EH (cell line): ENCODE results near the gene PRSS38.
"Not testable (repeated sequence)": the region's sequence is repeated elsewhere in the genome, so short reads cannot be mapped to it uniquely, and the experiment has no call there.

Experiments
- DNase-seq: peaks from one replicate; pipeline ENCODE4 v3.0.0-alpha.2; 2015; ENCODE audit warnings: low read depth

Gene PRSS38

DNA sequence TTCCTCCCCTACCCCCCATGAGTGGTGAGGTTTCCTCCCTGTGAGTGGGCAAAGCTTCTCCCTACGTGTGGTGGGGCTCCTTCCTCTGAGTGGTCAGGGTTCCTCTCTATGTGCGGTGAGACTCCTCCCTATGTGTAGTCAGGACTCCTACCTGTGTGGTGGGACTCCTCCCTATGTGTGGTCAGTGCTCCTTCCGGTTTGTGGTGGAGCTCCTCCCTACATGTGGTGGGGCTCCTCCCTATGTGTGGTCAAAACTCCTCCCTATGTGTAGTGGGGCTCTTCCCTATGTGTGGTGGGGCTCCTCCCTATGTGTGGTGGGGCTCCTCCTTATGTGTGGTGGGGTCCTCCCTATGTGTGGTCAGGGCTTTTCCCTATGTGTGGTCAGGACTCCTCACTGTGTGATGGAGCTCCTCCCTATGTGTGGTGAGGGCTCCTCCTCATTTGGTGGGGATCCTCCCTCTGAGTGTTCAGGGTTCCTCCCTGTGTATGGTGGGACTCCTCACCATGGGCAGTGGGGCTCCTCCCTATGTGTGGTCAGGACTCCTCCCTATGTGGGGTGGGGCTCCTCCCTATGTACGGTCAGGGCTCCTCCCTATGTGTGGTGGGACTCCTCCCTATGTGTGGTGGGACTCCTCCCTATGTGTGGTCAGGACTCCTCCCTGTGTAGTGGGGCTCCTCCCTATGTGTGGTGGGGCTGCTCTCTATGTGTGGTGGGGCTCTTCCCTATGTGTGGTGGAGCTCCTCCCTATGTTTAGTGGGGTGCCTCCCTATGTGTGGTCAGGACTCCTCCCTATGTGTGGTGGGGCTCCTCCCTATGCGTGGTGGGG is 29.1 kb downstream of the PRSS38 start:
- no peak for DNase-seq

DNA sequence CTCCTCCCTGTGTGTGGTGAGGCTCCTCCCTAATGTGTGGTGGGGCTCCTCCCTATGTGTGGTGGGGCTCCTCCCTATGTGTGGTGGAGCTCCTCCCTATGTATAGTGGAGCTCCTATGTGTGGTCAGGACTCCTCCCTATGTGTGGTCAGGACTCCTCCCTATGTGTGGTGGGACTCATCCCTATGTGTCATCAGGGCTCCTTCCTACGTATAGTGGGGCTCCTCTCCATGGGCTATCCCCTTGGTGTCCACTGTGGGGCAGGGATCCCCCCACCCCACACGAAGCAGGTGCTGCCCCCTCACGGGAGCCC is 29.6 kb downstream of the PRSS38 start:
- DNase-seq: no peak

DNA sequence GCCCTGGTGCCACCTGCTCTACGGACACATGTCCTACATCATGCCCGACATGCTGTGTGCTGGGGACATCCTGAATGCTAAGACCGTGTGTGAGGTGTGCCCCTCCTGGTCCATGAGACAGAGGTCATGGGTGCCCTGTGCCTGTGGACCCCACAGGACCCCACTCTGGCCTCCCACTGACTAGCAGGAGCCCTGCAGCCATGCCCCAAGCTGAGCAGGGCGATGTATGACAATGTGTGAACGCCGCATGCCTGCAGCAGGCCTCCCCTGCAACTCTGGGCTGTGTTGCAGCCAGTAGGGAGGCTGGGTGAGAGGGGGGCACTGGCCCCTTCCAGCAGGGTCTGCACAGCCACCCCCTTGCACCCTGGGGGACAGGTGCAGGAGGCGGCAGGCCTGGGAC is 30.0 kb downstream of the PRSS38 start:
- no peak for DNase-seq

DNA sequence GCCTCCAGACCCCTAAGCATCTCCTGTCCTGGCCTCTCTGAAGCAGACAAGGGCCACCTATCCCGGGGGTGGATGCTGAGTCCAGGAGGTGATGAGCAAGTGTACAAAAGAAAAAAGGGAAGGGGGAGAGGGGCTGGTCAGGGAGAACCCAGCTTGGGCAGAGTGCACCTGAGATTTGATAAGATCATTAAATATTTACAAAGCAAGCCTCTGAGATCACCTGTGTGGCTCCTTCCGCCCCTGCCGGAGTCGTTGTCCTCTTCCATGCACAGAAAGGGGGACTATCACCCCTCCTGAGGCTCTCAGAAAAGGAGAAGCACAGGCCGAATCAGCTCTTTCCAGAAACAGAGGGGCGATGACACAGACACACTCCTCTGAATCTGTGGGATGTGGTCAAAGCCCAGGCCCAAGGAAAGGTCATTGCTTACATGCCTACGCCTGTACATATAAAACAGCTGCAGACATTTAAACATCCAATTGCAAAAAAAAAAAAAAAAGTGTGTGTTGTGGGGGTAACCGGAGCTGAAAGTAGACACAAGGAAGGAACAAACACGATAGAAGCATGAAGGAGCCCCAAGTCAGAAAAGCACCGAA is 30.9 kb downstream of the PRSS38 start:
- no peak for DNase-seq

DNA sequence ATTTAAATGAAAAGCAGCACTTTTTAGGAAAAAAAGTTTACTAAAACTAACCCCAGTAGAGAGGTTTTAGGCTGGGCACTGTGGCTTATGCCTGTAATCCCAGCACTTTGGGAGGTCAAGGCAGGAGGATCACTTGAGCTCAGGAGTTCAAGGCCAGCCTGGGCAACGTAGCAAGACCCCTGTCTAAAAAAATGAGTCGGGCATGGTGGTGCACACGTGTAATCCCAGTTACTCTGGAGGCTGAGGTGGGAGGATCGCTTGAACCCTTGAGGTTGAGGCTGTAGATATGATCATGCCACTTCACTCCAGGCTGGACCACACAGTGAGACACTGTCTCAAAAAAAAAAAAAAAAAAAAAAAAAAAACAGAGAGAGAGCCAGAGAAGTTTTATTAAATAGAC is 31.6 kb downstream of the PRSS38 start:
- DNase-seq: not testable (repeated sequence)

DNA sequence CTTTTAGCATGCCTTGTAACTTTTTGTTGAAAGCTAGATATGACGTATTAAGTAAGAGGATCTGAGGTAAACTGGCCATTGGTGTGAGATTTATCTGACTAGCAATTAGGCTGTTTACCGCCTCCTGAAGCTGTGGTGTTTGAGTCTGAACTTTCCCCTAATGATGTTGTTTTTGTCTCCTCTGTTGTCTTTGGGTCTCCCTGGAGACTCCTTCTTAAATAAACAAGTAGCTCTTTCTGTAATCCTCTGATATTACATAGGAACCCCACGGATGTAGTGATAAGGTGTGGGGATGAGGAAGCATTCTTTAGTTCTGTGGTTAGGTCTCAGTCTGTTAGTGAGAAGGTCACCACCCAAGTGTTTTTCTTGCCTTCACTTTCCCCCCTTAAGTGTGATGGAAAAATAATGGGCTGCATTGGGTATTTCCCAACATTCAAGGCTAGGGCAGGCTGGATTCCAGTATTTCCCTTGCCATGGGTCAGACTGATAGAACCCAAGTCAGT is 33.0 kb downstream of the PRSS38 start:
- no peak for DNase-seq

DNA sequence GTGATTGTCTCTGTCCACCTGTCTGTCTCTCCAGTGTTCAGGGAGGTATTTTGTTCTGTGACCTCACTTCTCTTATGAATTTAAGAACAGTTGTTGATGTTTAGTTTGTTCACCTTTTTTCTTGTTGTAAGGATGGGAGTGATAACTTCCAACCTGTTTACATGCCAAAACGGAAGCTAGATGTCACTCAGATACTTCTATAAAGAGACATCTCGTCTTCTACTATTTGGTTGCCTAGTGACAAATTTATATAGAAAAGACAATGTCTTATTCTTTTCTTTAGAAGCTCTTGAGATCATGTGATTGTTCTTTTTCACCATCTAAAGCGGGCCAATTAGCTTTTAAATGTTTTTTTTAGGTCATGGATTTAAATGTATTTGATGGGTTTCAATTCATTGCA is 33.8 kb downstream of the PRSS38 start:
- no peak for DNase-seq

DNA sequence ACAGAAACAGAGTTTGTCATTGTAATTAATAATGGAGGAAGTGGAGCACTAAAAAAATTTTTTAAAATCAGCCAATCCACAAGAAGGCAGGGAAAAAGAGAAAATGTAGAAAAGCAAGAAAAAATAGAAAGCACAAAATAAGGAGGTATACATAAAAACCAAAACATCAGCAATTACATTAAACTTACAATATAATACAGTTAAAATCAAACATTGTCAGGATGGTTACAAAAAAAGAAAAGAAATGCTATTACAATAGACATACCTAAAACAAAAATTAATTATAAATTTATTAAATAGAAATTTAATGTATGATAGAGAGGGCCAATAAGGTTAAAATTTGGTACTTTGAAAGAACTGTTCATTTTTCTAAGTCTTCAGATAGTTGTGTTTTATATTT is 38.7 kb downstream of the PRSS38 start:
- DNase-seq: no peak

DNA sequence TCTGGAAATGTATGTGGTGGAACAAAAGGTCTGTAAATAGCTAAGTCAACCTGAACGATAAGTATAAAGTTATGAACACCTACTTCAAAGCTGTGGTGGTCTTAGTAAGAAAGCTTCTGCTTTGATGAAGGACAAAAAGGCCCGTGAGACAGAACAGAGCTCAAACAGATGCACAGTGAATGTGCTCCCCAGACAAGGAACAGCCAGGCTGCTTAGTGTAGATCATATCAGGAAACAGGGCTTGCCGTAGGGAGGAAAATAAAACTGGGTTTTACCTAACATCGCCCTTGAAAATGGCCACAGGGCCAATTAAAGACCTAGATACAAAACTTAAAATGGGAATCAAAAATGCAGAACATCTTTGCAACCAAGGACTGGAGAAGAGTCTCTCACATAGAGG is 40.2 kb downstream of the PRSS38 start:
- DNase-seq: no peak

DNA sequence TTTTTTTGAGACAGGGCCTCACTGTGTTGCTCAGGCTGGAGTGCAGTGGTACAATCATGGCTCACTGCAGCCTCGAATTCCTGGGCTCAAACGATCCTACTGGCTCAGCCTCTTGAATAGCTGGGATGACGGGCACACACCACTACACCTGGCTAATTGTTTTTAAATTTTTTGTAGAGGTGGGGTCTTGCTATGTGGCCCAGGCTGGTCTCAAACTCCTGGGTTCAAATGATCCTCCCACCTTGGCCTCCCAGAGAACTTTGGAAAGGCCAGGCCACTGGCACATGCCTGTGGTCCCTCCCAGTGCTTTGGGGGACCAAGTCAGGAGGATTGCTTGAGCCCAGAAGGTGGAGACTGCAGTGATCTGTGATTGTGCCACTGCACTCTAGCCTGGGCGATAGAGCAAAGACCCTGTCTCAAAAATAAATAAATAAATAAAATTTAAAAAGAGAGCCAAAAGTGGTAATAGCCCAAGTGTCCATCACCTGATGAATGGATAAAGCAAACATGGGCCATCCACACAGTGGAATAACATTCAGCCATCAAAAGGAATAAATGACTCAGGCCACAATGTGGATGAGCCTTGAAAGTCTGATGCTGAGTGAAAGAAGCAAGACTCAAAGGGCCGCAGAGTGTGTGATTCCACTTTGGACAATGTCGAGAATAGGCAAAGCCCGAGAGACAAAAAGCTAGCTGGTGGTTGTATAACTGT is 40.8 kb downstream of the PRSS38 start:
- no peak for DNase-seq

DNA sequence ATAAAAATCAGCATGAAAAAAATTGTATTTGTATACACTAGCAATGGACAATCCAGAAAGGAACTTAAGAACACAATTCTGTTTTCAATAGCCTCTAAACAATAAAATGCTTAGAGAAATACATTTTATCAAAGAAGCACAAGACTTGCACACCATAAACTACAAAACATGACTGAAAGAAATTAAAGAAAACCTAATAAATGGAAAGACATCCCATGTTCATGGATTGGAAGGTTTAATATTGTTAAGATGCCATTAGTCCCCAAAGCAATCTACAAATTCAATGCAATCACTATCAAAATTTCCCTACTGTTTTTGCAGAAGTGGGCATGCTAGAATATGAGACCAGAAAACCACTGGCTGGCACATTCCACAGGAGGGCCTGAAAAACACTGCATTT is 49.4 kb downstream of the PRSS38 start:
- DNase-seq: no peak

DNA sequence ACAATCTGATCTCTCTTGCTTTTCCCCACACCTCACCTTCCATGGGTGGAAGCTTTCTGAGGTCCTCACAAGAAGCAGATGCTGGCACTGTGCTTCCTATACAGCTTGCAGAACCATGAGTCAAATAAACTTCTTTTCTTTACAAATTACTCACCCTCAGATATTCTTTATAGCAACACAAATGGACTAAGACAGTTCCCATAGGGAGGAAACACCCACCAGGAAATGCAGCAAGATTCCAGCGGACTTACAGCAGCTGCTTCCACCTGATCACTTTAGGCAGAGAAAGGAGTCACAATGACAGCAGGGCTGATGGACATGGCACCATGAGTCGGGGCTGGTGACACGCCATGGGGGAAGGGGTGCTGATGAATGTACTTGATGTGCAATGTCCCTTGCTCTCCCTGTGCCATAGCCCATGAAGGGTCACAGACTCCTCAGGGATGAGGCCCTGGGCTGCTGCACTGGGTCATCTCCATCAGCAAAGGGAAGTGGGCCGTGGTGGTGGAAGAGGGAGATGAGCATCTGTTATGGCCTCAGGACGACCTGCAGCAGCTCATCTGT is 53.9 kb downstream of the PRSS38 start:
- DNase-seq: peak; percentile 59

DNA sequence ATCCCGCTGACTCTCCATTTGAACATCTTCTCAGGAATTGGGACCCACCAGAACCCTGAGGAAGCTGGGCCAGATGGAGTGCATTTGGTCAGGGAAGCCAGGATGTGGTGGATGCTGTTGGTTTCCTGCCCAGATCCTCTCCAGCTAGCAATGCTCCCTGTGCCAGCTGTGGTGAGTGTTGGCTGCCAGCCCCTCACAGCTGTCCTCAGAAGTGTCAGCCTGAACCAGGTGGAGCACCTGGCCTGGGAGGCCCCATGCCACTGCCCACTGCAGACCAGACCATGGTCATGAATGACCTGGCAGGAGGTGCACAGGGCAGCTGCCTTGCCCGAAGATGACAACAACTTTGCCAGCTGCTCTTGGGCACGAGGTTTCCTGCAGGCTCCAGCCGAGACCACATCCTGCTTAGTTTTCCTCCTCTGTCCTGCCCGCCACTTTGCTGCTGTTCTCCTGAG is 54.4 kb downstream of the PRSS38 start:
- peak; percentile 68 for DNase-seq

DNA sequence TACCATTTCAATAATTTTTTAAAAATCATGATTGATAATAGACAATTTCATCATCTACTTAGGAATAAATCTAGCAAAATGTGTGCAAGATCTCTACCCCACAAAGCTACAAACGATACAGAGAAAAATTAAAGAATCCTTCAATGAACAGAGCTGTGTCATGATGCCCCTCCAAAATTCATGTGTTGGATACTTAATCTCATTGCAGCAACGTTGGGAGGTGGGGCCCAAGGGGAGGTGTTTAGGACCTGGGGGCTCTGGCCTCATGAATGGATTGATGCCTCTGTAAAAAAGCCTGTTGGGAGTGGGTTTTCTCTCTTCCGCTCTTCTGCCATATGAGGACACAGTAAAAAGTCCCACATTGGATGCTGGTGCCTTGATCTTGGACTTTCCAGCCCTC is 54.9 kb downstream of the PRSS38 start:
- no peak for DNase-seq

DNA sequence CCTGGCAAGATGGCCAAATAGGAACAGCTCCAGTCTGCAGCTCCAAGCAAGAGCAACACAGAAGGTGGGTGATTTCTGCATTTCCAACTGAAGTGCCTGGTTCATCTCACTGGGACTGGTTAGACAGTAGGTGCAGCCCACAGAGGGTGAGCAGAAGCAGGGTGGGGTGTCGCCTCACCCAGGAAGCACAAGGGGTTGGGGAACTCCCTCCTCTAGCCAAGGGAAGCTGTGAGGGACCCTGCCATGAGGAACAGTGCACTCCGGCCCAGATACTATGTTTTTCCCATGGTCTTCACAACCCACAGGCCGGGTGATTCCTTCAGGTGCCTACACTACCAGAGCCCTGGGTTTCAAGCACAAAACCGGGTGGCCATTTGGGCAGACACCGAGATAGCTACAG is 56.4 kb downstream of the PRSS38 start:
- not testable (repeated sequence) for DNase-seq

DNA sequence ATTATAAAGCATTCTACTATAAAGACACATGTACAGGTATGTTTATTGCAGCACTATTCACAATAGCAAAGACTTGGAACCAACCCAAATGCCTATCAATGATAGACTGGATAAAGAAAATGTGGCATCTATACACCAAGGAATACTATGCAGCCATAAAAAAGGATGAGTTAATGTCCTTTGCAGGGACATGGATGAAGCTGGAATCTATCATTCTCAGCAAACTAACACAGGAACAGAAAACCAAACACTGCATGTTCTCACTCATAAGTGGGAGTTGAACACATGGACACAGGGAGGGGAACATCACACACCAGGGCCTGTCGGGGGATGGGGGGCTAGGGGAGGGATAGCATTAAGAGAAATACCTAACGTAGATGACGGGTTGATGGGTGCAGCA is 62.3 kb downstream of the PRSS38 start:
- not testable (repeated sequence) for DNase-seq

DNA sequence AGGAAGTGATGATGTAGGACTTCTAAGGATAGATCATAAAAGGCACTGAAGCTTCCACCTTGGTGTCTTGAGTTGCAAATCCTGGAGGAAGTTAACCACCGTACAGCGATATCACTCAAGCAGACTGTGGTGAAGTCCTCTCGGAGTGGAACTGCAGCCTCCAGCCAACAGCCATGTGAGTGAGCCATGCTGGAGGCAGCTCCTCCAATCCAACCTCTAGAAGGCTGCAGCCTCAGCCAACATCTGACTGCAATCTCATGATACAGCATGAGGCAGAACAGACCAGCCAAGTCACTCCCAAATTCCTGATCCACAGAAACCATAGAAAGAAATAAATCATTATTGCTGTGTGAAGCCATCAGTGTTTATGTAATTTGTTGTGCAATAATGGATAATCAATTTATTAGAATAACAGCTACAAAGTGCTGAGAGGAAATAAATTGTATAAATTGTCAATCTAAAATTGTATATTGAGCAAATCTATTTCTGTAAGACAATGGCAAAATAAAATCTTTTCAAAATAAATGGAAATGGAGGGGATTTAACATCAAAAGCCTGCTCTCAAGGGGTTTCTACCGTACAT is 65.0 kb downstream of the PRSS38 start:
- no peak for DNase-seq

DNA sequence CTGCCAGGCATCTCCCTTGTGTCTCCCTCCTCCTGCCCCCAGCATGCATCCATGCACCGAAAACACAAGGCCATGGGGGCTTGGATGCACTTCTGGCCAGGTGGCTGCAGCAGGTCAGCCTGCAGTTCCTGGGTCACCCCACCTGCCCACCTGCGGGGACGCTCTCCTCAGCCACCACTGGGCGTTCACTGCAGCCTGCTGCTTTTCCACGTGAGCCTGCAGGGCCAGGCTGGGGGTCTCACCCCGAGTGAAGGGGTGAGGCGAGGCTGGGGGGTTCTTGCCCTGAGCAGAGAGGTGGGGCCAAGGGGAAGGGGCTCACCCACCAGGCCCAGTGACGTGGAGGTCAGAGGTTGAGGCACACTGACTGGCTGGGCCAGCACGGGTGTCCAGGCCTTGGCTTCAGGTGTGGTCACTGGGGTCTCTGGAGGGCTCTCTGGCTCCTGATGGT is 67.6 kb downstream of the PRSS38 start:
- DNase-seq: no peak

DNA sequence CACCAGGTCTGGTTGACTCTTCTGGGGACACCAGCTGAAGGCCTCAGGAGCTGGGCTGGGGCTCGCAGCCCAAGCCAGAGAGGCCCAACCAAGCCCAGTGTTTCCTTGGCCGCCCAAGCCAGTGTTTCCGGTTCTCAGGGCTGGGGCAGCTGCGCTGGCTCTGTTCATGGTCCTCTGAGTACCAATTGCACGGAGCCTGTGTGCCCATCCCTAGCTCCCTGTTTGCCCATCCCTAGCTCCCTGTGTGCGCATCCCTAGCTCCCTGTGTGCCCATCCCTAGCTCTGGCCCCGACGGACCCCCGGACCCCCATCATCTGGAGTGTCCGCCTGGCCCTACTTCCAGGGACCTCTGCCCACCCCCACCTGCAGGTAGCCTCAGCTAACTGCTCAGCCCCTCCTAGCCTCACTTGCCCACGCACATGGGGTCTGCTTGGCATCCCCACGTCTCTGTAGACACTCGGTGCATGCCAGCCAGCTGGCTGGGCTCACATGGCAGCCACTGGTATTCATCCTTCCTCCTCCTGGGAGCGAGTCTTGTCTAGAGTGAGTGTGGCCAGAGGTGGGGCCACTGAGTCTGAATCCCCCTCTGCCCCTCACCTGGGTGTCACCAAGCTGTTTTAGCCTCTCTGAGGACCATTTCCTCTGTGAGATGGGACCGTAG is 68.3 kb downstream of the PRSS38 start:
- DNase-seq: no peak

DNA sequence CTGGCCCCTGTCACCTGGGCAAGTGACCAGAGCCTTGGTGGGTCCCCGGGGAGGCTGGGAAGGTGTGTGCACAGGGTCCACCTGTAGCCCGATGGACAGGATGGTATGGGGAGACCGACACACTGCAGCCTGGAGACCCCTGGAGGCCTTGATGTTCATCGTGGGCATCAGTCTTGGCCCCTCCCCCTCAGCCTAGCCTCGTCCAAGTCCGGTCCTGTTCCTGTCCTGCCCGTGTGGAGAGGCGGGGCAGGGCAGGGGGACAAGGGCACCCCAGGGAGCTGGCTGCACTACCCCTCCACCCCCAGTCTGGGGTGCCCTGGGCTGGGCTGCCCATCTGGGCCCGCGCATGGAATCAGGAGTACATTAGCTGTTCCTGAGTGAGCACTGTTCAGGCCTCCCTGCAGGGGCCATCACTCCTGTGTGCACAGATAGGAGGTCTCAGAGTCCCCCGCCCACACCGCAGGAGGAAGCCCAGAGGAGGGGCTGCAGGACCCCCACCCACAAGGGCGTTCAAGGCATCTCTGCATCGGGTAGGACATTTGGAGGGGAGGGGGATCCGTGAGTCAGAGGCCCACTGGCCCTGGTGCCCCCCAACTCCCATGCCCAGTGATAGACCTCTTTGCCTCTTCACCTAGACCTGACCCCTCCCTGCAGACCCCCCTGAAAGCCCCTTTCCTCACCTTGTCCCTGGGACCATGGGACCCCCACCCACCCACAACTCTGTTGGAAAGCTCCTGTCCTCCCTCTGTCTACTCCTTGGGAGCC is 69.1 kb downstream of the PRSS38 start:
- DNase-seq: no peak

DNA sequence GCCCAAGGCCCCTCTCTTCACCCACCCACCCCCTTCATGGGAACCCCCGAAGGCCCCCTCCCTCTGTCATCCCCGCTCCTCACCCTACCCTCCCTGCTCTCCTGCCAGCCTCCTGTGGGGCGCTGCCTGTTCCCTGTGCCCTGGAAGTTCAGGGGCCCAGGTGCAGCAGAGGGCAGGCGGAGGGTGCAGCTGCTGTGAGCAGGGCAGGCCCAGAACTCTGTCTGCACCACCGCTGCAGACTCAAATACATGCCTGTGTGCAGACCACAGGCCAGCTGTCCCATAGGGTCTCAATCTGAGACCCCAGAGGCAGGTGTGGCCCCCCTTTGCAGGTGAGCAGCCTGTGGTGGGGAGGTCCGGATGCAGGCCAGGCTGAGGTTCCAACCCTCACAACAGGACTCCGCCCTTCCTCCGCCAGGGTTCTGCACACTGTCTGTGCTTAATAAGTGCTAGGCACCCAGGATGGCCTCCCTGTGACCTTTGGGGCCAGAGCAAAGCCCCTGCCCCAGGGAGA is 69.7 kb downstream of the PRSS38 start:
- DNase-seq: no peak
